Measurements from ENCODE around the gene UTP25. TPM values are rescaled to one million over a fixed set of nuclear protein-coding genes. Genes with fewer than 3 reads are reported as not detected.
A peak's percentile ranks its signal among the peaks of the same experiment; 100 is the strongest.

UTP25 gene
- total and polyA plus RNA-seq, 2 experiments from 2014 or later, result 9.5 to 12.2 TPM

- Histone ChIP-seq H3K4me3 (no peak overlapping the region), H3K9ac (no peak overlapping the region), H3K27me3 (replicated peaks; ENCODE audit: insufficient read depth) (no peaks in the 10 kb centered on the region), H3F3A (ENCODE audit: insufficient read depth) (peaks cover 24% of the 10 kb centered on the region), H3K4me2 (ENCODE audit: unreplicated experiment) (no peak overlapping the region), H3K9me3 (ENCODE audit: low read depth) (no peaks in the 10 kb centered on the region), H3K4me1 (ENCODE audit: insufficient read depth) (peaks cover 20% of the 10 kb centered on the region), H4K20me1 (ENCODE audit: insufficient read depth) (no peaks in the 10 kb centered on the region), H3K9me2 (ENCODE audit: insufficient read depth) (no peaks in the 10 kb centered on the region), H3K36me3 (ENCODE audit: low read depth) (no peaks in the 10 kb centered on the region), H2AFZ (no peak overlapping the region), H3K79me2 (ENCODE audit: insufficient read depth) (no peaks in the 10 kb centered on the region), H3K27ac (no peak overlapping the region)
- TF ChIP-seq EZH2 (IDR thresholded peaks at IDR 0.05; ENCODE audit: insufficient read depth, poor library complexity, severe bottlenecking), result no peak
- TF ChIP-seq EZH2phosphoT487 (IDR thresholded peaks at IDR 0.05; ENCODE audit: insufficient read depth, low read depth), result no peak
- WGBS, 2 experiments (ENCODE audit: low coverage in 1 of 2, low lambda C conversion rate in 2 of 2, missing lambda C conversion rate in 2 of 2), result 83 to 86% methylated on average over 2 of the region's 2 CpGs
- in situ Hi-C loops (cut with MboI), result loop anchor here (10.0 to 25.0 kb wide), 2 partner anchors 113 to 416 kb away; no protein-coding TSS in a partner anchor
- no peak for DNase-seq
These were observed 43.7 kb downstream of the UTP25 start for GRCh38 chr1:209871430-209871829.

- H3K9me2 ChIP-seq (ENCODE audit: insufficient read depth), result no peaks in the 10 kb centered on the region
- no peaks in the 10 kb centered on the region for H3K27me3 ChIP-seq (replicated peaks; ENCODE audit: insufficient read depth)
- H2AFZ ChIP-seq, result no peak overlapping the region
- 57 to 60% methylated on average over 3 of the region's 3 CpGs for WGBS, 2 experiments (ENCODE audit: low coverage in 1 of 2, low lambda C conversion rate in 2 of 2, missing lambda C conversion rate in 2 of 2)
- H3K4me1 ChIP-seq (ENCODE audit: insufficient read depth), result peaks cover 25% of the 10 kb centered on the region
- no peaks in the 10 kb centered on the region for H3K36me3 ChIP-seq (ENCODE audit: low read depth)
- no peaks in the 10 kb centered on the region for H3K9me3 ChIP-seq (ENCODE audit: low read depth)
- no peak overlapping the region for H3K4me3 ChIP-seq
- TF ChIP-seq EZH2 (IDR thresholded peaks at IDR 0.05; ENCODE audit: insufficient read depth, poor library complexity, severe bottlenecking), result no peak
- TF ChIP-seq EZH2phosphoT487 (IDR thresholded peaks at IDR 0.05; ENCODE audit: insufficient read depth, low read depth), result no peak
- H3K79me2 ChIP-seq (ENCODE audit: insufficient read depth), result no peaks in the 10 kb centered on the region
- in situ Hi-C loops (cut with MboI), result loop anchor here (10.0 to 25.0 kb wide), 2 partner anchors 112 to 414 kb away; no protein-coding TSS in a partner anchor
- no peak overlapping the region for H3K27ac ChIP-seq
- H3F3A ChIP-seq (ENCODE audit: insufficient read depth), result peaks cover 24% of the 10 kb centered on the region
- H3K9ac ChIP-seq, result no peak overlapping the region
- H4K20me1 ChIP-seq (ENCODE audit: insufficient read depth), result no peaks in the 10 kb centered on the region
- DNase-seq, result peak; percentile 50
- H3K4me2 ChIP-seq (ENCODE audit: unreplicated experiment), result no peak overlapping the region
These were observed 45.5 kb downstream of the UTP25 start for GRCh38 chr1:209873067-209873799.

DNA sequence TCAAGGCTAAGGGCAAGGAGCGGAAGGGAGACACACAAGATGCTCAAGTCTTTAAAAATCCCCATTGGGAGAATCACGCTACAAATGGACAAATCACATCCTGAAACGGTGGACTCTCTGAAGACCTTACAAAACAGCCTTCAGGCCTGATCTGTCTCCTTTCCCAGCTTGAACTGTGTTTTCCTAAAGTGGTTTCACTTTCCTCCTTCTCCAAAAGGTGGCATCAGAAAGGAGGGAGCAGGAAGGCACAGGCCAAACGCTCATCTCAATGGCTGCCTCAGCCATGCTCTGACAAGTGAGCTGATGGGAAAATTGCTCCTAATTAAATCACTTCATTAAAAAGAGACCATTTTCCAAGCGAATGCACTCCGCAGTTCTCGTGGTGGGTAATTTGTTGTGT lies 47.7 kb downstream of the UTP25 start:
- in situ Hi-C loops (cut with MboI), result loop anchor here (10.0 kb wide), 1 partner anchor 109 kb away; no protein-coding TSS in a partner anchor
- 75 to 78% methylated on average over 7 of the region's 7 CpGs for WGBS, 2 experiments (ENCODE audit: low coverage in 1 of 2, low lambda C conversion rate in 2 of 2, missing lambda C conversion rate in 2 of 2)

DNA sequence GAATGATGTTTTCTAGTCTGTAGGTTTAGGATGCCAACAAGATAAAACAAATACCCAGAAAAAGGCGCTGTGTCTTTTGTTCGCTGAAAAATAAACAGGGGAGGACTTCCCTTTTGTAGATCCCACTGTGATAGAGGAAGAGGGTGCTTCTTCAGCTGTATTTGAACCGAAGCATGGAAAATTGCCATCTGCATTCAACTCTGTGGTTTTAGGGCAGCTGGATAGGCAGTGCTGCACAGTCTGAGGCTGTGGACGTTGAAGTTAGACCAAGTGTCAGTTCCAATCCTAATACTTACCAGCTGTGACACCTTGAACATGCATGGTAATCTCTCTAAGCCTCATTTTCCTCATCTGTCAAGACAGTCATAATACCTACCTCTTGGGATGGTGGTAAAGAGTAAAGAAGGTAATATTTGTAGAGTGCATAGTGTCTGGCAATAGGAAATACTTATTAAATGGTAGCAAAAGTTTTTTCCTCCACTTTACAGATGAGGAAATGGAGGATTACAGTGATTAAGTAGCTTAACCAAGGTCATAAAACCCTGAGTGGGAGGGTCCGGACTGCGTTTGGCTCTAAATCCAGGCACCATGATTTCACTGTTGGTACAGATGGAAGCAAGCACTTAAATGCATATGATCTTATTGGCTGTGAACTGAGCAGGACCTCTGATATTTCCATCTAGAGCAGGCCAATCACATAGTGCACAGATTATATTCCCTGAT lies 48.5 kb downstream of the UTP25 start:
- Histone ChIP-seq H3K27me3 (replicated peaks; ENCODE audit: insufficient read depth) (no peaks in the 10 kb centered on the region), H3K4me2 (ENCODE audit: unreplicated experiment) (no peak overlapping the region), H3K9ac (no peak overlapping the region), H2AFZ (no peak overlapping the region), H3K4me3 (no peak overlapping the region), H3K4me1 (ENCODE audit: insufficient read depth) (peaks cover 25% of the 10 kb centered on the region), H3K27ac (no peak overlapping the region), H3K36me3 (ENCODE audit: low read depth) (no peaks in the 10 kb centered on the region), H3F3A (ENCODE audit: insufficient read depth) (peaks cover 13% of the 10 kb centered on the region; the same call in 1 of the 2 replicates), H3K9me3 (ENCODE audit: low read depth) (no peaks in the 10 kb centered on the region), H3K79me2 (ENCODE audit: insufficient read depth) (no peaks in the 10 kb centered on the region), H3K9me2 (ENCODE audit: insufficient read depth) (no peaks in the 10 kb centered on the region), H4K20me1 (ENCODE audit: insufficient read depth) (no peaks in the 10 kb centered on the region)
- 53 to 54% methylated on average over 6 of the region's 6 CpGs for WGBS, 2 experiments (ENCODE audit: low coverage in 1 of 2, low lambda C conversion rate in 2 of 2, missing lambda C conversion rate in 2 of 2)
- DNase-seq, result no peak
- TF ChIP-seq EZH2 (IDR thresholded peaks at IDR 0.05; ENCODE audit: insufficient read depth, poor library complexity, severe bottlenecking) (no peak), EZH2phosphoT487 (IDR thresholded peaks at IDR 0.05; ENCODE audit: insufficient read depth, low read depth) (no peak)
- in situ Hi-C loops (cut with MboI), result loop anchor here (10.0 kb wide), 1 partner anchor 109 kb away; no protein-coding TSS in a partner anchor

More for the DNA sequence above, 47.7 kb downstream of the UTP25 start:
- Histone ChIP-seq H3K9me3 (ENCODE audit: low read depth) (no peaks in the 10 kb centered on the region), H3K36me3 (ENCODE audit: low read depth) (no peaks in the 10 kb centered on the region), H3K9me2 (ENCODE audit: insufficient read depth) (no peaks in the 10 kb centered on the region), H3K27ac (no peak overlapping the region), H2AFZ (no peak overlapping the region), H3K9ac (no peak overlapping the region), H3K27me3 (replicated peaks; ENCODE audit: insufficient read depth) (no peaks in the 10 kb centered on the region), H3K79me2 (ENCODE audit: insufficient read depth) (no peaks in the 10 kb centered on the region), H3F3A (ENCODE audit: insufficient read depth) (peaks cover 18% of the 10 kb centered on the region), H3K4me3 (no peak overlapping the region), H4K20me1 (ENCODE audit: insufficient read depth) (no peaks in the 10 kb centered on the region), H3K4me2 (ENCODE audit: unreplicated experiment) (no peak overlapping the region), H3K4me1 (ENCODE audit: insufficient read depth) (peaks cover 27% of the 10 kb centered on the region)
- DNase-seq, result peak; percentile 70
- no peak for TF ChIP-seq EZH2phosphoT487 (IDR thresholded peaks at IDR 0.05; ENCODE audit: insufficient read depth, low read depth)
- TF ChIP-seq EZH2 (IDR thresholded peaks at IDR 0.05; ENCODE audit: insufficient read depth, poor library complexity, severe bottlenecking), result no peak
